ENCODE data around the gene F2RL3.
"Not testable (repeated sequence)": the region's sequence is repeated elsewhere in the genome, so short reads cannot be mapped to it uniquely, and the experiment has no call there.

Gene F2RL3

GRCh38 chr19:16874250-16874977, 14.4 kb upstream of the F2RL3 start:
- in situ Hi-C loops (cut with MboI; ENCODE audit: low sequenced_read_pairs) = no loop called here

- in situ Hi-C loops (cut with MboI; ENCODE audit: low sequenced_read_pairs) = not testable (repeated sequence)
Measured at GRCh38 chr19:16874978-16875299, 13.9 kb upstream of the F2RL3 start.

- in situ Hi-C loops (cut with MboI; ENCODE audit: low sequenced_read_pairs) = no loop called here
Measured at GRCh38 chr19:16875584-16876555, 12.9 kb upstream of the F2RL3 start.

GRCh38 chr19:16876904-16877361, 11.9 kb upstream of the F2RL3 start:
- in situ Hi-C loops (cut with MboI; ENCODE audit: low sequenced_read_pairs) = no loop called here

GRCh38 chr19:16877581-16877980, 11.2 kb upstream of the F2RL3 start:
- in situ Hi-C loops (cut with MboI; ENCODE audit: low sequenced_read_pairs) = no loop called here

- in situ Hi-C loops (cut with MboI; ENCODE audit: low sequenced_read_pairs) = no loop called here
Measured at GRCh38 chr19:16878181-16878965, 10.4 kb upstream of the F2RL3 start.

GRCh38 chr19:16880884-16881554, 7.8 kb upstream of the F2RL3 start:
- in situ Hi-C loops (cut with MboI; ENCODE audit: low sequenced_read_pairs) = no loop called here

- in situ Hi-C loops (cut with MboI; ENCODE audit: low sequenced_read_pairs) = no loop called here
Measured at GRCh38 chr19:16882146-16882545, 6.7 kb upstream of the F2RL3 start.

GRCh38 chr19:16883522-16883921, 5.3 kb upstream of the F2RL3 start:
- in situ Hi-C loops (cut with MboI; ENCODE audit: low sequenced_read_pairs) = no loop called here

GRCh38 chr19:16885166-16885565, 3.6 kb upstream of the F2RL3 start:
- in situ Hi-C loops (cut with MboI; ENCODE audit: low sequenced_read_pairs) = no loop called here

GRCh38 chr19:16886305-16886880, 2.4 kb upstream of the F2RL3 start:
- in situ Hi-C loops (cut with MboI; ENCODE audit: low sequenced_read_pairs) = no loop called here

- in situ Hi-C loops (cut with MboI; ENCODE audit: low sequenced_read_pairs) = no loop called here
Measured at GRCh38 chr19:16887353-16888265, 1.2 kb upstream of the F2RL3 start.

GRCh38 chr19:16889366-16889882, 625 bp downstream of the F2RL3 start:
- in situ Hi-C loops (cut with MboI; ENCODE audit: low sequenced_read_pairs) = no loop called here

GRCh38 chr19:16889883-16890460, 1.2 kb downstream of the F2RL3 start:
- in situ Hi-C loops (cut with MboI; ENCODE audit: low sequenced_read_pairs) = no loop called here

GRCh38 chr19:16890461-16891184, 1.8 kb downstream of the F2RL3 start:
- in situ Hi-C loops (cut with MboI; ENCODE audit: low sequenced_read_pairs) = no loop called here

GRCh38 chr19:16891696-16892382, 3.0 kb downstream of the F2RL3 start:
- in situ Hi-C loops (cut with MboI; ENCODE audit: low sequenced_read_pairs) = no loop called here

GRCh38 chr19:16892436-16892835, 3.6 kb downstream of the F2RL3 start:
- in situ Hi-C loops (cut with MboI; ENCODE audit: low sequenced_read_pairs) = no loop called here

Measured in hTERT RPE-1 (cell line).